ENCODE results near the gene OR9Q2.
"Not testable (repeated sequence)": the region's sequence is repeated elsewhere in the genome, so short reads cannot be mapped to it uniquely, and the experiment has no call there.

The OR9Q2 gene

GRCh38 chr11:58188770-58189169, at the start of gene OR9Q2:
TSS of gene OR9Q2 (plus strand) at chr11:58189070. CDS start at chr11:58190491, 1,421 bp downstream.
- no peak for DNase-seq

- DNase-seq, result no peak
These were observed 46.1 kb upstream of the OR9Q2 start for GRCh38 chr11:58142761-58143160.

- no peak for DNase-seq
These were observed 36.1 kb upstream of the OR9Q2 start for GRCh38 chr11:58152781-58153180.

GRCh38 chr11:58164389-58164788, 24.5 kb upstream of the OR9Q2 start:
- DNase-seq, result no peak

- DNase-seq, result no peak
These were observed 23.9 kb upstream of the OR9Q2 start for GRCh38 chr11:58164990-58165389.

- no peak for DNase-seq
These were observed 23.3 kb upstream of the OR9Q2 start for GRCh38 chr11:58165504-58166106.

- DNase-seq, result no peak
These were observed 11.3 kb upstream of the OR9Q2 start for GRCh38 chr11:58177409-58178054.

- no peak for DNase-seq
These were observed 10.4 kb upstream of the OR9Q2 start for GRCh38 chr11:58178444-58178843.

GRCh38 chr11:58179648-58180047, 9.2 kb upstream of the OR9Q2 start:
- no peak for DNase-seq

GRCh38 chr11:58186938-58187337, 1.9 kb upstream of the OR9Q2 start:
- no peak for DNase-seq

GRCh38 chr11:58192229-58192628, 3.4 kb downstream of the OR9Q2 start:
- no peak for DNase-seq

- no peak for DNase-seq
These were observed 4.5 kb downstream of the OR9Q2 start for GRCh38 chr11:58193391-58193790.

GRCh38 chr11:58195939-58196338, 7.1 kb downstream of the OR9Q2 start:
- no peak for DNase-seq

GRCh38 chr11:58199271-58199670, 10.4 kb downstream of the OR9Q2 start:
- no peak for DNase-seq

- no peak for DNase-seq
These were observed 15.2 kb downstream of the OR9Q2 start, which contains the start of gene OR1S2 for GRCh38 chr11:58204042-58204441. TSS of gene OR1S2 (minus strand) at chr11:58204142. CDS start at chr11:58204142, 0 bp downstream.

GRCh38 chr11:58212420-58212819, 23.6 kb downstream of the OR9Q2 start, which contains the start of gene OR1S1:
TSS of gene OR1S1 (plus strand) at chr11:58212720.
- not testable (repeated sequence) for DNase-seq

- no peak for DNase-seq
These were observed 27.6 kb downstream of the OR9Q2 start for GRCh38 chr11:58216476-58216875.

GRCh38 chr11:58222721-58223120, 33.9 kb downstream of the OR9Q2 start:
- no peak for DNase-seq

- DNase-seq, result no peak
These were observed 39.2 kb downstream of the OR9Q2 start for GRCh38 chr11:58227956-58228615.

Data from CD4-positive, alpha-beta T cell treated with Interferon gamma for 1 hour (primary cell).